ENCODE results near the gene CEP97. TPM values are rescaled to one million over a fixed set of nuclear protein-coding genes. Genes with fewer than 3 reads are reported as not detected.
"Not testable (repeated sequence)": the region's sequence is repeated elsewhere in the genome, so short reads cannot be mapped to it uniquely, and the experiment has no call there.

The CEP97 gene
- total RNA-seq, 1 experiment from 2014 or later = 21.7 TPM

DNA sequence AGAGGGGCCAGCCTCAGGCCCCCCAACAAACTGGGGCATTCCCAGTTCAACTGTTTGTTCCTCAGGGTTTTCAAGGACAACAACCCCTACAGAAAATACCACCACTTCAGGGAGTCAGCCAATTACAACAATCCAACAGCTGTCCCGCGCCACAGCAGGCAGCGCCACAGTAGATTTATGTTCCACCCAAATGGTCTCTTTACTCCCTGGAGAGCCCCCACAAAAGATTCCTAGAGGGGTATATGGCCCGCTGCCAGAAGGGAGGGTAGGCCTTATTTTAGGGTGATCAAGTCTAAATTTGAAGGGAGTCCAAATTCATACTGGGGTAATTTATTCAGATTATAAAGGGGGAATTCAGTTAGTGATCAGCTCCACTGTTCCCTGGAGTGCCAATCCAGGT lies 29.6 kb upstream of the CEP97 start:
- H4K20me1 ChIP-seq (ENCODE audit: insufficient read depth, low read depth, low read length); H3K27me3 ChIP-seq (ENCODE audit: low read length); H3K9me3 ChIP-seq (ENCODE audit: low read length); H2AFZ ChIP-seq (ENCODE audit: low read length); DNase-seq; H3K9ac ChIP-seq (ENCODE audit: low read length); H3K4me3 ChIP-seq (ENCODE audit: low read length); H3K36me3 ChIP-seq (ENCODE audit: insufficient read depth, low read length); H3K9me2 ChIP-seq (replicated peaks; ENCODE audit: insufficient read depth, low read length); H3K79me2 ChIP-seq (ENCODE audit: low read length); H3K4me2 ChIP-seq (ENCODE audit: low read depth, low read length, poor library complexity, severe bottlenecking); H3K27ac ChIP-seq (ENCODE audit: low read length): not testable (repeated sequence)
- H3K4me1 ChIP-seq (ENCODE audit: low read length) = peaks cover 19% of the 10 kb centered on the region

DNA sequence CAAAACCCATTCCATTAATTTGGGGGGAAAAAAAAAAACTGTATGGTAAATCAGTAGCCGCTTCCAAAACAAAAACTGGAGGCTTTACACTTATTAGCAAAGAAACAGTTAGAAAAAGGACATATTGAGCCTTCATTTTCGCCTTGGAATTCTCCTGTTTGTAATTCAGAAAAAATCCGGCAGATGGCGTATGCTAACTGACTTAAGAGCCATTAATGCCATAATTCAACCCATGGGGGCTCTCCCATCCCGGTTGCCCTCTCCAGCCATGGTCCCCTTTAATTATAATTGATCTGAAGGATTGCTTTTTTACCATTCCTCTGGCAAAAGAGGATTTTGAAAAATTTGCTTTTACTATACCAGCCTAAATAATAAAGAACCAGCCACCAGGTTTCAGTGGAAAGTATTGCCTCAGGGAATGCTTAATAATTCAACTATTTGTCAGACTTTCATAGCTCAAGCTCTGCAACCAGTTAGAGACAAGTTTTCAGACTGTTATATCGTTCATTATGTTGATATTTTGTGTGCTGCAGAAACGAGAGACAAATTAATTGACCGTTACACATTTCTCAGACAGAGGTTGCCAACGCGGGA lies 28.5 kb upstream of the CEP97 start:
- Histone ChIP-seq H2AFZ (ENCODE audit: low read length) (no peak overlapping the region), H3K36me3 (ENCODE audit: insufficient read depth, low read length) (no peaks in the 10 kb centered on the region), H4K20me1 (ENCODE audit: insufficient read depth, low read depth, low read length) (no peaks in the 10 kb centered on the region), H3K27me3 (ENCODE audit: low read length) (no peaks in the 10 kb centered on the region), H3K4me1 (ENCODE audit: low read length) (peaks cover 17% of the 10 kb centered on the region), H3K27ac (ENCODE audit: low read length) (no peak overlapping the region), H3K79me2 (ENCODE audit: low read length) (no peaks in the 10 kb centered on the region), H3K9ac (ENCODE audit: low read length) (no peak overlapping the region), H3K9me3 (ENCODE audit: low read length) (no peaks in the 10 kb centered on the region), H3K9me2 (replicated peaks; ENCODE audit: insufficient read depth, low read length) (no peaks in the 10 kb centered on the region), H3K4me2 (ENCODE audit: low read depth, low read length, poor library complexity, severe bottlenecking) (no peak overlapping the region), H3K4me3 (ENCODE audit: low read length) (no peak overlapping the region)
- DNase-seq = peak; percentile 91

- no peak overlapping the region for H2AFZ ChIP-seq (ENCODE audit: low read length)
- no peak overlapping the region for H3K27ac ChIP-seq (ENCODE audit: low read length)
These were observed 22.4 kb upstream of the CEP97 start for GRCh38 chr3:101701696-101702634.

GRCh38 chr3:101702726-101703125 lies 21.7 kb upstream of the CEP97 start:
- Histone ChIP-seq H3K4me2 (ENCODE audit: low read depth, low read length, poor library complexity, severe bottlenecking) (no peak overlapping the region), H3K4me1 (ENCODE audit: low read length) (peaks cover 3% of the 10 kb centered on the region; the same call in 1 of the 2 replicates), H2AFZ (ENCODE audit: low read length) (no peak overlapping the region), H3K27me3 (ENCODE audit: low read length) (no peaks in the 10 kb centered on the region), H3K4me3 (ENCODE audit: low read length) (no peak overlapping the region), H4K20me1 (ENCODE audit: insufficient read depth, low read depth, low read length) (no peaks in the 10 kb centered on the region), H3K9ac (ENCODE audit: low read length) (no peak overlapping the region), H3K9me2 (replicated peaks; ENCODE audit: insufficient read depth, low read length) (no peaks in the 10 kb centered on the region), H3K9me3 (ENCODE audit: low read length) (no peaks in the 10 kb centered on the region), H3K36me3 (ENCODE audit: insufficient read depth, low read length) (no peaks in the 10 kb centered on the region), H3K79me2 (ENCODE audit: low read length) (no peaks in the 10 kb centered on the region), H3K27ac (ENCODE audit: low read length) (no peak overlapping the region)
- no peak for DNase-seq

More at GRCh38 chr3:101701696-101702634, 22.4 kb upstream of the CEP97 start:
- Histone ChIP-seq H3K4me2 (ENCODE audit: low read depth, low read length, poor library complexity, severe bottlenecking) (no peak overlapping the region), H3K79me2 (ENCODE audit: low read length) (no peaks in the 10 kb centered on the region), H3K36me3 (ENCODE audit: insufficient read depth, low read length) (no peaks in the 10 kb centered on the region), H3K4me3 (ENCODE audit: low read length) (no peak overlapping the region), H3K9me3 (ENCODE audit: low read length) (no peaks in the 10 kb centered on the region), H3K4me1 (ENCODE audit: low read length) (peaks cover 3% of the 10 kb centered on the region; the same call in 1 of the 2 replicates), H3K27me3 (ENCODE audit: low read length) (no peaks in the 10 kb centered on the region), H3K9me2 (replicated peaks; ENCODE audit: insufficient read depth, low read length) (no peaks in the 10 kb centered on the region), H4K20me1 (ENCODE audit: insufficient read depth, low read depth, low read length) (no peaks in the 10 kb centered on the region), H3K9ac (ENCODE audit: low read length) (no peak overlapping the region)
- peak; percentile 19 for DNase-seq

GRCh38 chr3:101703169-101703568 lies 21.2 kb upstream of the CEP97 start:
- Histone ChIP-seq H3K4me2 (ENCODE audit: low read depth, low read length, poor library complexity, severe bottlenecking) (no peak overlapping the region), H3K79me2 (ENCODE audit: low read length) (no peaks in the 10 kb centered on the region), H3K4me3 (ENCODE audit: low read length) (no peak overlapping the region), H3K27ac (ENCODE audit: low read length) (no peak overlapping the region), H3K4me1 (ENCODE audit: low read length) (peaks cover 3% of the 10 kb centered on the region; the same call in 1 of the 2 replicates), H3K9ac (ENCODE audit: low read length) (no peak overlapping the region), H4K20me1 (ENCODE audit: insufficient read depth, low read depth, low read length) (no peaks in the 10 kb centered on the region), H3K36me3 (ENCODE audit: insufficient read depth, low read length) (no peaks in the 10 kb centered on the region), H3K27me3 (ENCODE audit: low read length) (no peaks in the 10 kb centered on the region), H3K9me3 (ENCODE audit: low read length) (no peaks in the 10 kb centered on the region), H2AFZ (ENCODE audit: low read length) (no peak overlapping the region), H3K9me2 (replicated peaks; ENCODE audit: insufficient read depth, low read length) (no peaks in the 10 kb centered on the region)
- DNase-seq = peak; percentile 29

DNA sequence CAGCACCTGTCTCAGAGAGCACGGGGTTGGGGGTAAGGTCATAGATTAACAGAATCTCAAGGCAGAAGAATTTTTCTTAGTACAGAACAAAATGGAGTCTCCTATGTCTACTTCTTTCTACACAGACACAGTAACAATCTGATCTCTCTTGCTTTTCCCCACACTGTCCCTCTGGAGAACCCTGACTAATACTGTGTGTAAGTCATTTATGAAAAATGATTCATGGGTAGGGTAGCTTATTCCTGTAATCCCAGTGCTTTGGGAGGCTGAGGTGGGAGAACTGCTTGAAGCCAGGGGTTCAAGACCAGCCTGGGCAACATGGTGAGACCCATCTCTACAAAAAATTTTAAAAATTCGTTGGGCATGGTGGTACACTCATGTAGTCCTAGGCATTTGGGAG lies 19.8 kb upstream of the CEP97 start:
- not testable (repeated sequence) for H3K9me3 ChIP-seq (ENCODE audit: low read length)
- DNase-seq = peak; percentile 15

GRCh38 chr3:101709126-101709525 lies 15.3 kb upstream of the CEP97 start:
- no peaks in the 10 kb centered on the region for H3K79me2 ChIP-seq (ENCODE audit: low read length)
- no peaks in the 10 kb centered on the region for H4K20me1 ChIP-seq (ENCODE audit: insufficient read depth, low read depth, low read length)
- no peak overlapping the region for H3K9ac ChIP-seq (ENCODE audit: low read length)
- DNase-seq = peak; percentile 37
- H3K4me3 ChIP-seq (ENCODE audit: low read length) = no peak overlapping the region
- peaks cover 10% of the 10 kb centered on the region for H3K4me1 ChIP-seq (ENCODE audit: low read length)
- no peaks in the 10 kb centered on the region for H3K27me3 ChIP-seq (ENCODE audit: low read length)
- no peaks in the 10 kb centered on the region for H3K36me3 ChIP-seq (ENCODE audit: insufficient read depth, low read length)
- H3K4me2 ChIP-seq (ENCODE audit: low read depth, low read length, poor library complexity, severe bottlenecking) = no peak overlapping the region
- no peaks in the 10 kb centered on the region for H3K9me2 ChIP-seq (replicated peaks; ENCODE audit: insufficient read depth, low read length)
- H3K9me3 ChIP-seq (ENCODE audit: low read length) = no peaks in the 10 kb centered on the region
- no peak overlapping the region for H3K27ac ChIP-seq (ENCODE audit: low read length)
- H2AFZ ChIP-seq (ENCODE audit: low read length) = no peak overlapping the region

More for the DNA sequence above, 19.8 kb upstream of the CEP97 start:
- not testable (repeated sequence) for H3K4me3 ChIP-seq (ENCODE audit: low read length); H2AFZ ChIP-seq (ENCODE audit: low read length); H3K4me1 ChIP-seq (ENCODE audit: low read length); H3K27ac ChIP-seq (ENCODE audit: low read length); H3K36me3 ChIP-seq (ENCODE audit: insufficient read depth, low read length); H3K27me3 ChIP-seq (ENCODE audit: low read length); H3K79me2 ChIP-seq (ENCODE audit: low read length); H3K9ac ChIP-seq (ENCODE audit: low read length); H3K4me2 ChIP-seq (ENCODE audit: low read depth, low read length, poor library complexity, severe bottlenecking); H4K20me1 ChIP-seq (ENCODE audit: insufficient read depth, low read depth, low read length); H3K9me2 ChIP-seq (replicated peaks; ENCODE audit: insufficient read depth, low read length)

DNA sequence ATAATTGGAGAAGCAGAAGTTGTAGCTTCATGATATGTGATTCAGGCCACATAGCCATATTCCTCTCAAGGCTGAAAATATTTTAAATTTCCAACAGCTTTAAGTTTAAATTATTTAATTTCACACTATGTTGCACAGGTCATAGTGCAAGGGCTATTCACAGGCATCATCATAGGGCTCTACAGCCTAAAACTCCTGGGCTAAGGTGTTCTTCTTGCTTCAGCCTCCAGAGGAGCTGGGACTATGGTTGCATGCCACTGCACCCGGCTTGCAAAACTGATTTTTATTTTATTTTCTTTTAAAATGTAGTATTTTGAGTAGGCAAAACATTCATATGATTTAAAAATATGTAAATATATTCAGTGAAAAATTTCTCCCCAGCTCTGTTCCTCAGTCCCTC lies 6.0 kb upstream of the CEP97 start:
- no peak for DNase-seq
- Histone ChIP-seq H3K79me2 (ENCODE audit: low read length) (no peaks in the 10 kb centered on the region), H3K4me2 (ENCODE audit: low read depth, low read length, poor library complexity, severe bottlenecking) (no peak overlapping the region), H3K9ac (ENCODE audit: low read length) (no peak overlapping the region), H3K36me3 (ENCODE audit: insufficient read depth, low read length) (no peaks in the 10 kb centered on the region), H3K27ac (ENCODE audit: low read length) (no peak overlapping the region), H3K4me3 (ENCODE audit: low read length) (no peak overlapping the region), H2AFZ (ENCODE audit: low read length) (no peak overlapping the region), H3K4me1 (ENCODE audit: low read length) (peaks cover 8% of the 10 kb centered on the region), H3K9me2 (replicated peaks; ENCODE audit: insufficient read depth, low read length) (no peaks in the 10 kb centered on the region), H4K20me1 (ENCODE audit: insufficient read depth, low read depth, low read length) (no peaks in the 10 kb centered on the region), H3K27me3 (ENCODE audit: low read length) (no peaks in the 10 kb centered on the region), H3K9me3 (ENCODE audit: low read length) (no peaks in the 10 kb centered on the region)
